ENCODE data around the gene VPS13D. TPM values are rescaled to one million over a fixed set of nuclear protein-coding genes. Genes with fewer than 3 reads are reported as not detected.

The VPS13D gene
- polyA plus RNA-seq, 5 donors: 23.7 to 27.8 (median 25.3) TPM

DNA sequence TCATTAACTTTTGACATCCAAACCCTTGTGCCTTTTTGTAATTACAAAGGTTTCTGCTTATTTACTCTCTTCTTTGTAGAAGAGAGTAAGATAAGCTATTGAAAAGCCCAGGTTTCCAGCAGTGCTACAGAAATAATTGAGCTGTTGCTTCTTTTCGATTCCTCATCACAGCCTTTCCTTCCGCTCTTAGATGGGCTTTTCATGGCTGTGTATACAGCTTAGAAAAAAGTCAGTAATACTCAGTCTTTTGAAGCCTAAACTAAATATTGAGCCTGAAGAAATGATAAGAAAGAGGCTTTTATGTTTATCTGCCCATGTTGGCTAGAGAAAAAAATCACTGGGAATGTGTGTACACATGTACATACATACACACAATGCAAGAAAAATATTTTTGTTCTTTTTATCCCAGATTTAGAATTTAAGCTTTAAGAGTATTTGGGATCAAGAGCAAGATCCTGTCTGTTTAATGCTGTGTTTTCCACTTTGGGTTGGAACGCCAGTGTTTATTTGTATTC lies 172.4 kb downstream of the VPS13D start:
- DNase-seq: no peak

DNA sequence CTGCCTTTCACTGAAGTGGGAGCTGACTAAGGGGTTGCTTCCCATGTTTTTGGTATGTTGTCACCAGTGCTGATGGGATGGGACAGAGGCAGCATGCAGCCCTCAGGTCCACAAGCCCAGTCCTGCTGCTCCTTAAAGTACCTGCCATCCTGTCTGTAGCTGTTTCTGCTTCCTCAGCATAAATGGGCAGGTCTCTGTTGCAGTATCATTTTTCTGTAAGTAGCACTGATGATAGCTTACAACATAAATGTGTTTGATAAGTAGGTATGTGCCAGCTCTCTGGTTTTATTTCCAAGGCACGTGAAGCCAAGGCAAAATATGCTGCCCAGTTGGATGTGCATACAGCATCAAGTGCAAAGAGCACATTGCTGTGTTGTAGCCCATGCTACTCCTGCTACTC lies 173.0 kb downstream of the VPS13D start:
- DNase-seq: no peak

DNA sequence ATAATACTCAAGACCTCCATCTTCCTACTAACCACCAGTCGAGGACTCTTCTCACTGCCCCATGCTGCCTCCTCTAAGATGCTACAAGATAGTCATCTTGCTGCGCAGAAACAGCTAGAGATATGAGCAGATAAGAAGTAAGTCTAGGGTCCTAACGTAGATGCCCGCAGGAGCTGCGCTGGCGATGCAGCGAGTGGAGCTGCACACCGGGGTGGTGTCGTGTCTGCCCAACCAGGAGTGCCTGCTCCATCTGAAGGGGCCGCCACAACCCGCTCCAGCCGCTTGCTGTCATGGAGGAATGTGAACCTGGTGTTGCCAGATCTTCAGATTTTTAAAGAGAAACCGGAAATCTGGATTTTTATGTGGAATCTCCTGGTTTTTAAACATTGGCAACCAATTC lies 175.1 kb downstream of the VPS13D start:
- no peak for DNase-seq

DNA sequence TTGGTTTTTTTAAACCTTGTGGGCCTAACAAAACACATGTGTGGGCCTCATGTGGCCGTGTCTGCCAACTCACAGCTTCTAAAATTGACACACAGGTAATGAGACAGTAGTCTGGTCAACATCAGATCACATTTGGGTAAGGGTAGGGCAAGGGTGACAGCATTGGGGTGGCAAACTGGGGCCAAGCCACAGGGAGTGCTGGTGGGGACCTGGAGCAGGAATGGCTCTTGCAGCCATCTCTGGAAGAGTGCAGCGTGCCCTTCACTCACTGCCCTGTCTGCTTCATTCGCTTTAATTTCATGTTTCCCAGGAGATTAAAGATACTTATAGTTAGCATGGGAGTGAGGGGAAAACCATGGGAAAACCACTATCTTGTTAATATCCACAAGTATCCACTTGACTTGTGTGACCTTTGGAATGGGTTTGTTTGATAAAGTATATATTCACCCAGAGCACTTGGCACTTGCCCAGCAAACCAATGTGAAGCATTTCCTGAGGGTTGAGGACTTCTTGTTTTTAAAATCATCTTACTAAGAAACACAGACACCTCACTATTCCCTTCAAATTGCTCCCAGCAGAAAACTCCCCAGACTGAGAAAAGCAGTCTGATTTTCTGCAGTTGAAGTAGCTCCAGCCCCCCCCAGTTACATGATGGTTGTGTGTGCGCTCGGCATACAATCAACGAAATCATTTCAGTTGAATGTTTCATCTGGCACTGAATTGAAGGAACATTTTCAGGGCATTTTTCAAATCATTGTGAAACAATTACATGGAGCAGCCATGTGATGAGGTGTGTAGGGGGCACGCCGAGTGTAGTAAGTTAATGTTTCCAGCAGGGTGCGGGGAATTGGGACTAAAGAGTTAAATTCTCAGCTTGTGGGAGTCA lies 175.7 kb downstream of the VPS13D start:
- peak; percentile 65 to 70 for DNase-seq

DNA sequence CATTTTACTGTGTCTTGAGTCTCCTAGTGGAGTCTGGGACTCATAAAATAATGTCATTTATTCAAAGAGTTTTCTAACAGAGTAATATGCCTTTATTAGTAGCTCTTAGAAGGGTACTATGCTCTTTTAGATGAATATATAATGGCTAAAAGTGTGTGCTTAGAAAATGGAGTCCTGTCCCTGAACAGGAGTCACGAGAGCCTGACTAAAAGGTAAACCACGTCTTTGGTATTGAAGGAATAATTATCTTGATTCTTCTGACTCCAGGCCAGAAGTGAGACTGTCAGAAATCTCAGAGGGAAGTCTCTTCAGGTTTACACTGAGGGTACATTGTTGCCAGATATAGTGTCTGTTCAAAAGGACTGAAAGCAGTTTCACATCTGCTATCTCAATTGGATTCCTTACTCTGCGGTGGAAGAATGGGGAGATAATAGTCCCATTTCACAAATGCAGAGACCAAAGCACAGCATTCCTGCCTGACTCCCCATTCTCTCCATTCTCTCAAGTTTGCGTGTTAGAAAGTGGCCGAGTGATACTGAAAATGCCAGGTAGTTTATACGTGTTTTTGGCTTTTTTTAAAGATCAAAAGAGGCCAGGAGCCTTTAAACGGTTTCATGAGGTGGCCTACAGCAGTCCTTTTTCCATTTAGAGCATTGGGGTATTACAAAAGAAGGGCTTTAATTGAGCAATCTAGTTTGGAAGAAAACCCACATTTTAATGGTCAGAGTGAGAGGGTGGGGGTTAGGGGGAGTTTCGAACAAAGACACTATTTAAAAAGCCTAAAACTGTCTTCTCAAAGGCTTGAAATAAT lies 176.6 kb downstream of the VPS13D start:
- peak; percentile 54 to 71 for DNase-seq

DNA sequence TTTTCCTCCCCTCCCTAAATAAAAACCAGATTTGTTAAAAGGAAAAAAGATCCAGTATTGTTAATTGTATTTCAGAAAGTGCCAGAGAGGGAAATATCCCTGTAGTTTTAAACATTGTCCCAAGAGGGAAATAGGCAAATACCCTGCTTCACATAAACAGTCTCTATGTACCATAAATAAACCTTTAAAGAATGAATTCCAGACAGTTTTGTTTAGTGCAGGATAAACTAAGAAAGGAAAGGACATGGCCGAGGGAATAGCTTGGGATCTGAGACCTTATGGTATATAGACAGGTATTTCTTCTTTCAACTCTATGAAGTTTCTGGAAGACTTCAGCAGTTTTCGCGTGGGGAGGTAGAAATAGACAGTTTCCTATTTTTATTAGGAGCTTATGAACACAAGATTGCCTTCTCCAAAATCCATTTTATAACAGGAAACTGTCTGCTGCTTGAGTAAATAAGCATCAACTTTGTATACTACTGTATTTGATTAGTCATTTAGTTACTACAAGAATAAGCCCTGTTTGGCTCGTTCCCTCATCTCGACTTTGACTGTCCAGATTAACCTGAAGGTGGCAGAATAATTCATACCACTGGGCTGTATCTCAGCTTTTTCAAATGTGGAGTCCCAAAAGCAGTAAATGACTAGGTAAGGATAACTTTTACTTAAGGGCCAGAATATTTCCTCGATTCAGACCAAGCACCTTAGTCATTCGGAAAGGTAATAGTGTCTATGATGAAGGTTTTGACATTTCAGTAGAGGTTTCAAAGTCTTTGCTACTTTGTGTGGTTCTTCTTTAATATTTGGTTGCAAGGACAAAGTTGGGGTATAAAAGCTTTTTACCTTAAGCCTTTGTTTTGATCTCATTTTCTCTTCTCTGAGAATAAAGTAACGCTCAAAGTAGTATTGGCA lies 177.5 kb downstream of the VPS13D start:
- no peak for DNase-seq

DNA sequence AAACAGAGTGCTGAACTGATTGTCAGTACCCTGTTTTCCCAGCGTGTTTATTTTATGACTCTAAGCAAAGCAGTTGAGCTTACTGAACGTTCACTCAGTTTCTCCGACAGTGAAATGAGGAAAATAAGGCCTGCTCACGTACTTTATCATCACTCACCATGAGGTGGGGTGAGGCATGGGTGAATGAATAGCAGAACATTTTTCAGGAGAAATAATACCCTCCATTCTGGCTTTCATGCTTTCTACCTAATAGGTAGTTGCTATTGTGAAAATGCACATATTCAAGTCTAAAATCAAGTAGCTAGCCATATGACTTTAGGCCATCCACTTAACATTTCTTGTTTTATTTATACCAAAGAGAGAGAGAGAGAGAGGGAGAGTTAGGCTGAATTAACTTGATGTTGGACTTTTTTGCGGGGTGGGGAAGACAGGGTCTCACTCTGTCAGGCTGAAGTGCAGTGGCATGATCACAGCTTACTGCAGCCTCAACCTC lies 178.2 kb downstream of the VPS13D start:
- no peak for DNase-seq

DNA sequence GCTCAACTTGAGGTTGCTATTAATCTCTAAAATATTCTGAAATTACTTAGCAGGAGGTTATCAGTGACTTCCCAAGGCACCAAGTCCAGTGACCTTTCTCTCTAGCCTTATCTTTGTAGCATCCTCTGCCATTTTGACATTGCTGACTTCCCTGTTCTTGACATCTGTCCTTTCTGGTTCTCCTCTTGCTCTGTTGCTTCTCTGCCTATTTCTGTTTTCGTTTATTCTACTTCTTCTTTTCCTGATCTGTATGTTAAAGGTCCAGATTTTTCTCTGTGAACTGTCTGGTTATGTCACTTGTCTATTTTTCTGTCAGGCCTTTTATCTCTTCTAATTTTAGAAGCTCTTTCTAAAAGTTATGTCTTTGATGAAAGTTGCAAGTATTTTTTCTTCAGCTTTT lies 178.8 kb downstream of the VPS13D start:
- DNase-seq: no peak

DNA sequence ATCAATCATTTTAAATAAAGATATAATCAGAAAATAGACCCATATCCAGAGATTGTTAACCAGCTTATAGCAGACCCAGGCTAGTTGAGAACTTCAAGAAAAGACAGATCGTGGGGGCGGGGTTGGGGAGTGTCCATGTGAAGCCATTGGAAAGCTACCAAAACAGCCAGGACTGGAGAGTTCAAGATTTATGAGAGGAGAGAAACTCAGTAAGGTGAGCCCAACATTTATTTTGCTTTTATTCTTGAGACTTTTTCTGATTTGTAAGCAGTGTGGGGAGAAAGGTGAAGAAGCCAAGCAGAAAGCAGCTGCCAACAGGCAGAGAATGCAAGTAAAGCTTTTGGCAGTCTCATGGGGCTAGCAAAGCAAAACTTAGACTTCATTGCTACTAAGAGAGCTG lies 179.9 kb downstream of the VPS13D start:
- no peak for DNase-seq

DNA sequence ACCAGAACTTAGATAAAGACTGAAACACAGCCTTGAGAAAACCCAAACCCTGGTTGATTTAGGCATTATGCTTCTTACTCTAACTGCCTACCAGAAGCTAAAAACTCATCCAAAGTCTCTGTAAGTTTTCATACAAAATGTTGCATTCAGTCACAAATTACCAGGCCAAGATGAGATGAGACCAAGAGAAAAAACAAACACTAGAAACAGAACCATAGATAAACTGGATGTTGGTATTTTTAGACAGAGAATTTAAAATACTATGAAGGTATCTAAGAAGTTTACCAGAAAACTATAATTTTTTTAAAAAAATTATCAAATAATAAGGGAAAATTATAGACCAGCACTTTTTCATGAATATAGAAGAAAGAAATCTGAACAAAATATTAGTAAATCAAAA lies 180.5 kb downstream of the VPS13D start:
- no peak for DNase-seq

DNA sequence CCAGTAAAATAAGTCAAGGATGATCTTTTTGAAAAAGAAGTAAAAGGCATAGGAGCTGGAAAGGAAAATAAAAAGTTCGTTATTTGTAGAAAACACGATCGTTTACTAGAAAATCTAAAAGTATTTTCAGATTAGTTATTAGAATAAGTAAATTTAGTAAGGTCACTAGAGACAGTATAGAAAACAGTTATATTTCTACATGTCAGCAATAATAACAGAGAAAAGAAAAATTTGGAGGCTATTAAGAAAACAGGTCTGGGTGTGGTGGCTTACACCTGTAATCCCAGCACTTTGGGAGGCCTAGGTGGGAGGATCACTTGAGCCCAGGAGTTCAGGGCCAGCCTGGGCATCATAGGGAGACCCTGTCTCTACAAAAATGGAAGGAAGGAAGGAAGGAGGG lies 181.3 kb downstream of the VPS13D start:
- DNase-seq: no peak

DNA sequence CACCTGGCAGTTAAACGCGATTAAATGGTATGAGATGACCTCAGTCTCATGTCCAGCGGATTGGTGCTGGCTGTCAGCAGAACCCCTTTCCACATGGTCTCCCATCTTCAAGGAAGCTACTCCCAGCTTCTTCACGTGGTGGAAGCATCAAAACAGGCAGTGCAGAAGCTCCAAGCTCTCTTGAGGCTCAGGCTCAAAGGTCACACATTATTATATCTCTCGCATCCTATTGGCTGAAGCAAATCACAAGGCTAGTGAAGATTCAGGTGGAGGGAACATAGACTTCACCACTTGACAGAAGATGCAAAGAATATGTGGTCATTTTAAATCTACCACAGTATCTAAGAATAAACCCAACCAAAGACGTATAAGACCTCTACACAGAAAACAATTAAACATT lies 181.9 kb downstream of the VPS13D start:
- DNase-seq: no peak

DNA sequence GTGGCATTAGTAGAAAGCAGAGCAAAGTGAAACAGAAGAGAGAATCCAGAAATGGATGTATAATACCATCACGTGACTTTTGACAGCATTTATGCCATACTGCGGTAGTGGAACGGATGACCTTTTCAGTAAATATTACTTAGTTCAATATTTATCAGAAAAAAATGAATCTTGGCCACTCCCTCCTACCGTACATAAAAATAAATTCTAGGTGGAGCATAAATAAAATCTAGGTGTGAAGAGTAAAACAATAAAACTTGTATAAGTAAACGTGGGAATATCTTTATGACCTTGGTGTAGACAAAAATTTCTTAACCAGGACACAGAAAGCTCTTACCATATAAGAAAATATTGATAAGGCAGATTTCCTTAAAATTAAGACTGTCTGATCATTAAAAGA lies 182.6 kb downstream of the VPS13D start:
- no peak for DNase-seq

DNA sequence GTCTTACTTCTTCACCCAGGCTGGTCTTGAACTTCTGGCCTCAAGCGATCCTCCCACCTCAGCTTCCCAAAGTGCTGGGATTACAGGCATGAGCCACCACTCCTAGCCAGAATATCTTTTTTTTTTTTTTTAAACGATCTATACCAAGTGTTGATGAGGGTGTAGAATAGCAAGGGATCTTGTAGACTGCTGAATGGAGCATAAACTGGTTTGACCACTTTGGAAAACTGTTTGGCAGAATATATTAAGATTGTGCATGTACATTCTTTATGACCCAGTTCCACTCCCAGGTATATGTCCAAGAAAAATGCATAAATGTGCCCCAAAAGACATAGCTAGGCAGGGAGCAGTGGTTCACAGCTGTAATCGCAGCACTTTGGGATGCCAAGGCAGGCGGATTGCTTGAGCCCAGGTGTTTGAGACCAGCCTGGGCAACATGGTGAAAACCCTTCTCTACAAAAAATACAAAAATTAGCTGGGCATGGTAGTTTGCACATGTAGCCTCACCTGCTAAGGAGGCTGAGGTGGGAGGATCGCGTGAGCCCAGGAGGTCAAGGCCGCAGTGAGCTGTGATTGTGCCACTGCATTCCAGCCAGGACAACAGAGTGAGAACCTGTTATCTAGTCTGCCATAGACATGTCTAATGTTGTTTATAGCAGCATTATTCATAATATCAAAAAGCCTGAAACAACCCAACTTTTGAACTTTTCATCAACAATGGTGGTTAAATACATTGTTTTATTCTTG lies 184.0 kb downstream of the VPS13D start:
- no peak for DNase-seq

DNA sequence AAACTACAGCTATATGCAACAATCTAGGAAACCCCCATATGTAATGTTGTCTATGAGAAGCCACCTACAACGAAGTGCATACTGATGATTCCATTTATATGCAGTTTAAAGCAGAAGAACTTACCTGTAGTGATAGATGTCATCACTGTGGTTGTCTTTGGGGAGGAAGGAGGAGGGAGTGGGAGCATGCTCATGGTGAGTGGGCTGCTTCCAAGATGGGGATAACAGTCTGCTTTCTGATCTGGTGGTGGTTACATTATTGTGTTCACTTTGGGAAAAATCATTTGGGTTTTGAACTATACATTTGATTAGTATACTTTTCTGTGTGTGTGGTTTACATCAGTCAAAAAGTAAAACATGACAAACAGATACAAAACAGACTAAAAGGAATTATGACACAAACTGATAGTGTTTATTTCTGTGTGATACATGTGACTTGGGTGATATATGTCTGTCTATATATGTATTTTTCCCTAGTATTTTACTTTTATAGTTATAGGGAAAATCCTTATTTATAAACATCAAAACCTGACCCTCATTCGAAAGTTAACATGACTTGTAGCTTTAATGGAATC lies 184.7 kb downstream of the VPS13D start:
- no peak for DNase-seq

DNA sequence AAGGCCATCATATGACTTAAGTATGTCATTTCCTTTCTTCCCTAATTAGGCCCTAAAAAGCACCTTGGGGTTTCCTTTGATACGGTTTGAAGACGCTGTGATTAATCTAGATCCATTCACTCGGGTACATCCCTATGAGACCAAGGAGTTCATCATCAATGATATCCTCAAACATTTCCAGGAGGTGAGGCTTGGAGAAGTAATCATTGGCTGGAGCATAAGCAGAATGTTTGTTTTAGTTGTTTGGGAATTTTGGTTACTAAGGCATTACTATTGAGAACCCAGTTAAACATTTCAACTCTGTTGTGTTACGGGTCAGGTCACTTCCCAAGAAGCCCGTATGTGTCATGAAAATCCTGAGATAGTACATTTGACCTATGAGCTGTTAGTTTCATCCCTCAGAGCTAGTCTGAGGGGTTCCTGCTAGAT lies 185.2 kb downstream of the VPS13D start:
- DNase-seq: no peak

DNA sequence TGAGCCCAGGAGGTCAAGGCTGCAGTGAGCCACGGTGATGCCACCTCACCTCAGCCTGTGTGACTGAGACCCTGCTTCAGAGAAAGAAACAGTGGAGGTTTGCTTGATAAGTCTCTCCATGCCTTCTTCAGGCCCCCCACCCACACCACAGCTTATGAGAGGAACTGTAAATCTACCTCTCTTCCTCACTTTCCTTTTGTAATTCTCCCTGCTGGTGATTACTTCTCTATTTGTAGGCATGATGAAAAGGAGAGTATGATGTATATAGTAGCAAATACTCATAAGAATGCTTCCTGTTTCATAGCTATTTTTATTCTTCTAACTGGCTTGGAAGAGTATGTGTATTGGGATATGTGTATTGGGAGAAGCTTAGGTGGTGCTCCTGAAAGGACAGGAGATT lies 186.3 kb downstream of the VPS13D start:
- DNase-seq: no peak

DNA sequence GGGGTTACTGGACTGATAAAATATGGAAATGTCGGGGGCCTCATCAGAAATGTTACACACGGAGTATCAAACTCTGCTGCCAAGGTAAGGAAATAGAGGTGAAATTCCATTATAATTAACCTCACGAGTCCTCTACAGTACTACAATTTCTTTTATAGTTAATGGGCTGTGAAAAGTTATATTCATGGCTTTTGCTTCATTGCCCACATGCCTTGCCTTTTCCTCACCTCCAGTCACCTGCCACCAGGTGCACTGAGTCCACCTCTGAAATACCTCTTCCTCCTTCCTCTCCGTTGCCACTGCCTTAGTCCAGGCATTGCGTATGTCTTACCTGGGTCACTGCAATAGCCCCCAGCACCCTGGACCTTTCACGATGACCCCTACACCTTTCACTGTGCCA lies 186.9 kb downstream of the VPS13D start:
- DNase-seq: no peak

DNA sequence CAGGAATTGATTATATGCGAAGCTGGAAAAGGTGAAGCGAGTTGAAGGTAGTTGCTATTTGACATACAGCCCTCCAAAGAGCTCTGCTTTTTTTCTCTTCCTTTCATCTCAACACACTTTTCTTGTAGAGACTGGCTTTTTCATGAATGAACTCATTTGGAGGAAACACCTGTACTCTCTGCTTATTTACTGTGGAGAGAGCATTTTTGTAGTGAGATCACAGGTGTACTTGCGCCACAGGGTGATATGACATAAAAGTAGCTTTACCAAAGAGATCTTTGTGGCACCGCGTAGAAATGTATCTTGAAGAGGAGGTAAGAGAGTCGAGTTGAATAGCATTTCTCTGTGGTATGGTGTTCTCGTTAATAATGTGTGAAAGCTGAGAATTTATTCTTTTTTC lies 187.6 kb downstream of the VPS13D start:
- no peak for DNase-seq

DNA sequence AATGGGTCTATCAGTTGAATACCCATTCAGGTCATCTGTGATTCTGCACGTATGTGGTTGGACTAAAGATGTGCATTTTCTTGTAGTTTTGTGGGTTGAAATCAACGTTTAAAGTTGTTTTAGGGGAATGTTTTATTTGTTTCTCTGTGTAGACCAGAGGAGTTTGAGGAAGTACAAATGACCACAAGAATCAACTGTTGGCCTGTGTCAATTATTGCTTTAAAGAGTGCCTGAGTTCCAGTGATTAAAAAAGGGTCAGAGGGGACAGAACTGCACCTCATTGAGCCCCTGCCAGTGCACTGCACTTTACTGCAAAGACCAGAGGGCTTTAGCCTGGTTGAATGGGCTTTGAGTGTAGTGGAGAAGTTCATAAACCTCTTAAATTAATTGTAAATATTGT lies 190.3 kb downstream of the VPS13D start:
- DNase-seq: no peak

Data from right lung (tissue), 5 donors.